ENCODE measurements around the gene ZFAND4. TPM values are rescaled to one million over a fixed set of nuclear protein-coding genes. Genes with fewer than 3 reads are reported as not detected.
A peak's percentile ranks its signal among the peaks of the same experiment; 100 is the strongest.
"Not testable (repeated sequence)": the region's sequence is repeated elsewhere in the genome, so short reads cannot be mapped to it uniquely, and the experiment has no call there.

ZFAND4 gene
- total RNA-seq, 1 experiment from 2014 or later, result 15.5 TPM

DNA sequence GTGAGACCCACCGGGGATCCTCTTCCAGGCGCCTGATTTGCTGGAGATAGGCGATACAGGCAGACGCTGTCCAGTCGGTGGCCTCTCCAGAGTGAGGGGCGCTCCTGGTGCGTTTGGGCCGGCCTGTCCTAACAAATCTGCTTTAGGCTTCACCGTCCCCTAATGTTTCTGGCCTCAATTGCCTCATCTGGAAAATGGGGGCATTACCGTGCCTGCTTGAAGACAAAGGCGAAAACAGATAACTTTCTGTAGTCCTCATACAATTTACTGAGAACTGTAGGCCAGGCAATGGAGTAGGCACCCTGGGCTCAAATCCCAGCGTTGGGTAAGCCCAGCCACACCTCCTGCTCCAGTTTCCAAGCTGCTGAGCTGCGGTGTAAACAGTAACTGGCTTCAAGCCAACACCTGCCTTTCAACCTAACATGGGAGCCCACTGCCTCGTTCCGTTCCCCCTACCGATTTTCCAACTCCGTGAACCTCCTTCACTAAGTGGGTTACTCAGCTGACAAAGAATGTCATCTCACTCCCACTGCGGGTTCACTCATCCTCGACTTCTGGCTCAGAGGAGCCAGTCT is 589 bp upstream of the ZFAND4 start:
- intact Hi-C loops (cut with micrococcal nuclease), result loop anchor here (5.0 to 10.0 kb wide), 2 partner anchors 206 to 438 kb away; no protein-coding TSS in a partner anchor
- TF ChIP-seq CBX3 (IDR thresholded peaks at IDR 0.05; ENCODE audit: low read depth), result 0 out of 2 replicates have a peak, but pooled peaks have one; percentile 35
- no peak for TF ChIP-seq TCF7L2 (IDR thresholded peaks at IDR 0.05; ENCODE audit: borderline replicate concordance, extremely low read depth, insufficient read depth, insufficient read length)
- Histone ChIP-seq H3K27me3 (ENCODE audit: insufficient read depth, low read length) (no peaks in the 10 kb centered on the region), H3K36me3 (ENCODE audit: control insufficient read depth in 1 of 2, insufficient read depth in 2 of 2, low read length in 2 of 2) (no peaks in the 10 kb centered on the region), H2AFZ (ENCODE audit: low read depth, low read length, poor library complexity, severe bottlenecking) (peak overlapping the region; percentile 81), H3K9me2 (ENCODE audit: insufficient read depth) (no peaks in the 10 kb centered on the region), H3K27ac (ENCODE audit: low read depth, low read length) (peak overlapping the region; percentile 90), H3K9me3 (ENCODE audit: control insufficient read depth in 1 of 2, insufficient read depth in 1 of 2, low read depth in 1 of 2, low read length in 2 of 2) (no peaks in the 10 kb centered on the region), H3K4me3 (replicated peaks in 1 of 2; ENCODE audit: low read depth in 1 of 2, low read length in 2 of 2) (peak overlapping the region; percentile 39 to 94), H3K4me2 (ENCODE audit: low read length) (peak overlapping the region; percentile 97), H4K20me1 (ENCODE audit: insufficient read depth) (no peaks in the 10 kb centered on the region), H3K79me2 (ENCODE audit: insufficient read depth, low read length) (peaks cover 12% of the 10 kb centered on the region), H3K4me1 (ENCODE audit: control insufficient read depth in 1 of 2, insufficient read depth in 2 of 2, low read length in 2 of 2) (peaks cover 5 to 16% of the 10 kb centered on the region in 2 experiments; a peak in 3 of 4 replicates), H3K9ac (ENCODE audit: low read length) (peak overlapping the region; percentile 79)
- CTCF ChIA-PET, result interaction anchor here (1.4 to 1.9 kb wide), 2 partner anchors 423 to 438 kb away, joined by 3 to 8 read pairs; no protein-coding TSS in a partner anchor
- ATAC-seq (no peak; the same call in 1 of the 2 replicates), DNase-seq (ENCODE audit: low read depth, low spot score) (no peak)
- POLR2A ChIA-PET, result no interaction called here
- BruUV-seq (replicated peaks), result TSS peak; percentile 84
- RAD21 ChIA-PET (ENCODE audit: low non-redundant PET in 1 of 2, low total read pairs in 2 of 2, uncharacterized antibody in 2 of 2, unreplicated experiment in 2 of 2), result interaction anchor here (0.9 to 1.0 kb wide), 2 partner anchors 208 kb away, joined by 3 to 4 read pairs; no protein-coding TSS in a partner anchor

DNA sequence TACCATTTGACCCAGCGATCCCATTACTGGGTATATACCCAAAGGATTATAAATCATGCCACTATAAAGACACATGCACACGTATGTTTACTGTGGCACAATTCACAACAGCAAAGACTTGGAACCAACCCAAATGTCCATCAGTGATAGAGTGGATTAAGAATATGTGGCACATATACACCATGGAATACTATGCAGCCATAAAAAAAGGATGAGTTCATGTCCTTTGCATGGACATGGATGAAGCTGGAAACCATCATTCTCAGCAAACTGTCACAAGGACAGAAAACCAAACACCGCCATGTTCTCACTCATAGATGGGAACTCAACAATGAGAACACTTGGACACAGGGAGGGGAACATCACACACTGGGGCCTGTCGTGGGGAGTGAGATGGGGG is 1.3 kb downstream of the ZFAND4 start:
- peak overlapping the region; percentile 87 to 94 for H3K4me3 ChIP-seq (replicated peaks in 1 of 2; ENCODE audit: low read depth in 1 of 2, low read length in 2 of 2)
- peak overlapping the region; percentile 79; the same call in 1 of the 2 replicates for H3K9ac ChIP-seq (ENCODE audit: low read length)
- H2AFZ ChIP-seq (ENCODE audit: low read depth, low read length, poor library complexity, severe bottlenecking); H3K27me3 ChIP-seq (ENCODE audit: insufficient read depth, low read length); ATAC-seq; BruUV-seq (replicated peaks); POLR2A ChIA-PET; H3K36me3 ChIP-seq (ENCODE audit: control insufficient read depth in 1 of 2, insufficient read depth in 2 of 2, low read length in 2 of 2); DNase-seq (ENCODE audit: low read depth, low spot score); H3K27ac ChIP-seq (ENCODE audit: low read depth, low read length); H3K9me3 ChIP-seq (ENCODE audit: control insufficient read depth in 1 of 2, insufficient read depth in 1 of 2, low read depth in 1 of 2, low read length in 2 of 2); RAD21 ChIA-PET (ENCODE audit: low non-redundant PET in 1 of 2, low total read pairs in 2 of 2, uncharacterized antibody in 2 of 2, unreplicated experiment in 2 of 2); H3K9me2 ChIP-seq (ENCODE audit: insufficient read depth); H4K20me1 ChIP-seq (ENCODE audit: insufficient read depth): not testable (repeated sequence)
- intact Hi-C loops (cut with micrococcal nuclease), result loop anchor here (5.0 to 10.0 kb wide), 2 partner anchors 204 to 436 kb away; no protein-coding TSS in a partner anchor
- peaks cover 24% of the 10 kb centered on the region for H3K79me2 ChIP-seq (ENCODE audit: insufficient read depth, low read length)
- H3K4me1 ChIP-seq (ENCODE audit: control insufficient read depth in 1 of 2, insufficient read depth in 2 of 2, low read length in 2 of 2), result peaks cover 5 to 16% of the 10 kb centered on the region in 2 experiments; a peak in 3 of 4 replicates
- CTCF ChIA-PET, result interaction anchor here (0.7 to 1.3 kb wide), 3 partner anchors 15 to 423 kb away, joined by 3 to 6 read pairs (median 4); no protein-coding TSS in a partner anchor
- peak overlapping the region; percentile 97 for H3K4me2 ChIP-seq (ENCODE audit: low read length)

DNA sequence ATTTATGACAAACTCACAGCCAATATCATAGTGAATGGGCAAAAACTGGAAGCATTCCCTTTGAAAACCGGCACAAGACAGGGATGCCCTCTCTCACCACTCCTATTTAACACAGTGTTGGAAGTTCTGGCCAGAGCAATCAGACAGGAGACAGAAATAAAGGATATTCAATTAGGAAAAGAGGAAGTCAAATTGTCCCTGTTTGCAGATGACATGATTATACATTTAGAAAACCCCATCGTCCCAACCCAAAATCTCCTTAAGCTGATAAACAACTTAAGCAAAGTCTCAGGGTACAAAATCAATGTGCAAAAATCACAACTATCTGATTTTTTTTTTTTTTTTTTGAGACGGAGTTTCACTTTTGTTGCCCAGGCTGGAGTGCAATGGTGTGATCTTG is 2.7 kb downstream of the ZFAND4 start:
- H3K36me3 ChIP-seq (ENCODE audit: control insufficient read depth in 1 of 2, insufficient read depth in 2 of 2, low read length in 2 of 2); H3K9me3 ChIP-seq (ENCODE audit: control insufficient read depth in 1 of 2, insufficient read depth in 1 of 2, low read depth in 1 of 2, low read length in 2 of 2); CTCF ChIA-PET; ATAC-seq; BruUV-seq (replicated peaks); H3K4me2 ChIP-seq (ENCODE audit: low read length); H3K27ac ChIP-seq (ENCODE audit: low read depth, low read length); H3K27me3 ChIP-seq (ENCODE audit: insufficient read depth, low read length); RAD21 ChIA-PET (ENCODE audit: low non-redundant PET in 1 of 2, low total read pairs in 2 of 2, uncharacterized antibody in 2 of 2, unreplicated experiment in 2 of 2); H3K9ac ChIP-seq (ENCODE audit: low read length); H2AFZ ChIP-seq (ENCODE audit: low read depth, low read length, poor library complexity, severe bottlenecking); H3K9me2 ChIP-seq (ENCODE audit: insufficient read depth); POLR2A ChIA-PET; H4K20me1 ChIP-seq (ENCODE audit: insufficient read depth); H3K4me3 ChIP-seq (replicated peaks in 1 of 2; ENCODE audit: low read depth in 1 of 2, low read length in 2 of 2); DNase-seq (ENCODE audit: low read depth, low spot score): not testable (repeated sequence)
- H3K79me2 ChIP-seq (ENCODE audit: insufficient read depth, low read length), result peaks cover 32% of the 10 kb centered on the region
- intact Hi-C loops (cut with micrococcal nuclease), result loop anchor here (5.0 to 10.0 kb wide), 2 partner anchors 203 to 435 kb away; no protein-coding TSS in a partner anchor
- H3K4me1 ChIP-seq (ENCODE audit: control insufficient read depth in 1 of 2, insufficient read depth in 2 of 2, low read length in 2 of 2), result peaks cover 5 to 16% of the 10 kb centered on the region in 2 experiments; a peak in 3 of 4 replicates
